Measurements from ENCODE around the gene TRERF1.

TRERF1 gene

DNA sequence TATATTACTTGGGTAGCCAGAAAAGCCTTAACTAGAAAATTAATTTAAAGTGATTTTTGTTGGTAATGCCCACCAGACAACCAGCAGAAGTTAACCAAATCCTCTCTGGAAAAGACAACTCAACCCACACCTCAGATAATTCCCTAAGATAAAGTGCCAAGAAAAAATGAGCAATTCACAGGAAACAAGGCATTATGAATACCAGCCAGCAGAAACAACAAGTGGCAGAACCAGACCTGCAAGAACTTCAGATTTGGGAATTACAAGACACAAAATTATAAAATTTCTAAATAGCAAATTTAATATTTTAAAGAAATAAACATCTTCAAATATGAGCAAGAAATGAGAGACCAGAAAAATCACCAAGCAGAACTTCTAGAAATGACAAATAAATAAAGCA is 154.1 kb downstream of the TRERF1 start:
- DNase-seq: no peak

- DNase-seq: no peak
These were observed 155.1 kb downstream of the TRERF1 start for GRCh38 chr6:42296614-42297013.

GRCh38 chr6:42295677-42296076 is 156.0 kb downstream of the TRERF1 start:
- no peak for DNase-seq

GRCh38 chr6:42295181-42295580 is 156.5 kb downstream of the TRERF1 start:
- DNase-seq: no peak

- no peak for DNase-seq
These were observed 157.0 kb downstream of the TRERF1 start for GRCh38 chr6:42294759-42295158.

DNA sequence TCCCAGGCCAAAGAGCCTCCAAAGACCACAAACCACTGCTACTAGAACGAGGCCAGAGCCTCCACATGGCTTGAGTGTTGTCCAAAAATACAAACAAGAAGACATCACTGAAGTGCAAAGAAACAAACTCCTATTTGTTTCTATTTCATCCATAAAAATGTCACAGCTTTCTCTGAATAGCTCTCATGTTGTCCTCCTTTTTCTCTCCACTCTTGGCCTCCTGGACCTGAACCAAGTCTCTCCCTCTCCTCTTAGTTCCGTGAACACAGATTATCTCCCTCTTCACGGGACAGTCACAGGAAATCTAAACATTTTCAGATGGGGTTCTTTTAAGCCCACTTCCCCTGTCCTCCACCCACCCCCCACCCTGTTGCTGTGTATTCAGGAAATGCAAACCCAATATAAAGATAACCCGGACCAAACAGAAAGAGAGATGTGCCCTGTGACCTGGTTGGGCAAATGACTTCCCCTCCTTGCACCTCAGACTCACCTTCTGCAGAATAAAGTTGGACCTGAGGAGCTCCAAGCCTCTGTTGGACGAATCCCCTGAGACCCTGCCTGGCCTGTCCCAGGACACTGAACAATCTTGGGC is 158.2 kb downstream of the TRERF1 start:
- no peak for DNase-seq

DNA sequence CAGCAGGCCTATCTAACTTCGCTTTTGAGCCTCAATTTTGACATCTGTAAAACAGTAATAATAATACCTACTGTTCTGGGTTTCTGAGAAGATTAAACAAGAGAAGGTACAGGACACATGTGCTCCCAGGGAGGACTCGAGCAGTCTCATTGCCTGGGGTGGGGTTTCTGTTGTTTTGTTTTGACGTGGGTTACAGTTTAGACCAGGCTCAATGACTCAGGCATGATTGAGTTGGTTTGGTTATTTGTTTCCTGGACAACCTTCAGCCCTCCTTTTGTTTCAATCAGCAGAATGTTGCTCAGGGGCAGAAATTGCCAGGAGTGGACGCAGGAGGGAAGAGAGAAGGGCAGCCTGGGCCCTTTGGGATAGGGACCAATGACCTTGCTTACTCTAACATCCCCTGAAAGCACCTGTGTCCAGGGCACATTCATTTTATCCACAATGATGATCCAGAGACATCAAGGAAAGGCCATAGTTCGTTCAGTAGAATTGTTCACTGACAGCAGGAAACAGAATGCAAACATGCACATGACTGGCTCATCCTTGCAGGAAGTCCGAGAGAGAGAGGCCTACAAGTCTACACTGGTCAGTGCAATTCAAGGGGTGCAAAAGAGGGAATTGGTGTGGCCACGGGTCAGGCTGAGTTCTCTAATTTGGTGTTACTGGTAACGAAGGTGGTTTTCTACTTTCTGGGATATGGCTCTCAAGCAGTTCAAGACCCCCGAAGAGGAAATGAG is 159.6 kb downstream of the TRERF1 start:
- DNase-seq: no peak

GRCh38 chr6:42287756-42288155 is 164.0 kb downstream of the TRERF1 start:
- no peak for DNase-seq

- DNase-seq: no peak
These were observed 170.2 kb downstream of the TRERF1 start for GRCh38 chr6:42281570-42281969.

DNA sequence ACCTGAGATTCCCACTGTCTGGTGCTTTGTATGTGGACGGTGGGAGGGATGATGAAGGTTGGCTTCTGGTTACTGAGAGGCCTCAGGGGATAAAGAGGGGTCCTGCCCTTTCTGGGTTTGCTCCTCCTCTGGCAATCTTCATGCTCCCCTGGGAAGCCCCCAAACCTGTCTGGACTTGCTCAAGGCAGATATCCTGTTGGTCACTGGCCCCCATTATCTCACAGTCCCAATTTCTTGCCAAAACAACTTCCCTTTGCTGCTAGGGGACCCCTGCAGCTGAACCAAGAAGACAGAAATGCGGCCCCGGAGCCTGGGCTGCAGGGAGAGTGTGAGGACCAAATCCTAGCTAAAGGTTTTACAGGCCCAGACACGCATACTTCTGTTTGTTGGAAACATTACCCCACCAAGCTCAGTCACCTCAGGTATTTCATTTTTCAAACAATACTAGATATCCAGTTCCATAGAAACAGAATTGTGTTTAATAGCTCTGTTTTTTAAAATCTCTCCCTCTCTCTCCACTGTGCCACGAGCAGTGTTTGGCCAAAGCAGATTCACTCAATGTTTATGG is 170.7 kb downstream of the TRERF1 start:
- DNase-seq: no peak

DNA sequence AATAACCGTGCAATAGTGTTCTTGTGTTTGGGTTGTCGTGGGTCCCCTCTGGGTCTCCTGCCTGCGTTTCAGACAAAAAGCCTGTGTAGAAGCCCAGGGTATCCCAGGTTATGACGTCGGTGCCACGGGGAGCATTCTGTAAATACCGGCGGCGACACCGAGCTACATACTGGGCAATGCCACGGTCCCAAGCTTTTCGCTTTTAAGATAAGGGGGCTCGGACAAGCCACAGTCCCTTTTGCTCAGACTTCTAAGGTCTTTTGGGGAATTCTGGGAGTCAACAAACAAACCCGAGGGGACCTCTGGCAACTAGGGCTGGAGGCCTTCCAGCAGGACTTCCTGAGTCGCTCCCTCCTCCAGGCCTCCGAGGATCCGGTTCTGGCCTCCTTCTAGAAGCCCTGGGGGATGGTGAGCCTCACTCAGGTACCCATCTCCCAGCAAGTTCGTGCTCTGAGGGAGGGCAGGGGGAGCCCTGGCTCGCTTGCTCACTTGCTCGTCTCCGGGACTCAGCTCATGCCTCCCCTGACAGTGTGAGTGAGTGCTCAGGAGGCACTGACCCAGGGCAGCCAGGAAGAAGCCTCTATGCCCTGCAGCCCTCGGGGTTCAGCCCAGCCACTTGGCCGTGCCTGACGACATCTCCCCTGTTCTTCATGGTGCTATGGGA is 171.6 kb downstream of the TRERF1 start:
- DNase-seq: no peak

- no peak for DNase-seq
These were observed 172.5 kb downstream of the TRERF1 start for GRCh38 chr6:42279144-42279781.

GRCh38 chr6:42278131-42278853 is 173.4 kb downstream of the TRERF1 start:
- no peak for DNase-seq

DNA sequence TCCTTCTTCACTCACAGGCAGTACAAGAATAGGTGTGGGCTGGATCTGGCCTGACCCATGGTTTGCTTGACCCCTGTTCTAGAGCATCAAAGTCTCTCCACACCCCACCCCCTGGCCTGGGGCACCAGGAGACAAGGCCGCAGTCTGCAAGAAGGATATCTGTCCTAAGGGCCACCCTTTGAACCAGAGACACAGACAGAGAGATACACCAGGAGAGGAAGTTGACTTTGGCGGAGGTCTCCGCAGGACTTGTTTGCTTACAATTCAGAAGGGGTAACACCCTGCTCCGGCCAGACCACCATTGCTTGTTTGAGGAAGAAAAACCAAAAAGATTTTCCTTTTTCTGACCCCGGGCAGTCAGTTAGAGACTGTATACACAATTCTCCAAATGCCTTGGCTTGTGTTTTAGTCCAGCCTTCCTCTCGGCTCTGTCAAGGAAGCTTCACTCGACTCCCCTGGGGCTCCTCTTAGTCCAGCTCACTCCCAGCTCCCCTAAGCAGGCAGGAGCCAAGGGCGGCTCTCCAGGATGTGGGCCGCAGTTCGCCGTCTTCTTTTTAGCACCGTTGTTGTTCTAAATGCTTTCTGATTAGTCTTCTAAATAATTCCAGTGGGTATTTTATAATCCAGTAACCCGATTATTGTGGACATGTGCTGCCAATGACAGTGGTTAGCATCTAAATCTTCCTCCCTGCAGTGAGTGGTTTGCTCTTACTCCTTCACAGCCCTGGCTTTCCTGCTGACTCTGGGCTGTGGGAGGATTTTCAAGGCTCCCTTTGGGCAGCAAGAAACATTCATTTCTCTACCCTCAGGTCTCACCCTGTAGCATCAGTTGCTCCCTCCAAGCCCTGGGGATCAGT is 175.5 kb downstream of the TRERF1 start:
- DNase-seq: no peak

- no peak for DNase-seq
These were observed 176.2 kb downstream of the TRERF1 start for GRCh38 chr6:42275376-42276033.

- DNase-seq: no peak
These were observed 176.8 kb downstream of the TRERF1 start for GRCh38 chr6:42274898-42275297.

DNA sequence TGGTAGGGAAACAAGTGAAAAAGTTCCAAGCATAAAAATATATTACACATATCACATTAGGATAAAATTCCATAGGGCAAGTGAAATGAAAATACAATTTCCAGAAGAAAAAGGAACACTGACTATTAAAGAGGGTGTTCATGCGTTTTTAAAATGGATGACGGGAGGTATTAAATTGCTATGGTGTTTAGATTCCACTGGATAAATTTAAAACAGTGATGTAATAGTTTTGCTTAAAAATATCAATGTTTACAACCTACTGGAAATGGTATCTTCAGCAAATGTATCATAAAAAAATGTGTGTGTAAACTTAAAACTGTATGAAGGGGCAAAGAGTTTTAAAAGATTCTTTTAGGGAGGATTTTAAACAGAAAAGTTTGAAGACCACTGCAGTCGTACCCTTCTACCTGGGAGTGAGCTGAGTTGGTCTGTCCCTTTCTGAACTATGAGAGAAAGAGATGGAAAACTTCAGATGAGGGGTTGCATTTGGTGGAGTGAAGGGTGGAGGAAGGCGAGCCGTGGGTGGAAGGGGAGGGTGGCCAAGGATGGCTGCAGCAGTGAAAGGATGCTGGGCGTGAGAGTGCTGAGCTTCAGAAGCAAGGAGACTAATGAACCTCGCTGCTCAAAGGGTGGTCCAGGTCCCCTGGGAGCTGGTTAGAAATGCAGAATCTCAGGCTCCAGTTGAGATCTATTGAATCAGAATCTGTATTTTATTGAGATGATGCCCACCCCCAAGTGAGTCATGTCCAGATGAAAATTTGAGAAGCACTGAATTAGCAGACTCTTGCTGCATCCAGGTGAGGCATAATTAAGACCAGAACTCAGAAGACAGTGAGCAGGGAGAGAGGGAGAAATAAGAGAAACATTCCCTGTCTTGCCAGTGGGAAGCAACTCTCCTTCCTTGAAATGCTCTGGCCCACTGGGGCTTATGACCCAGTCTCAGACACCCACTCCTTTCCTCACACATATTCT is 179.6 kb downstream of the TRERF1 start:
- DNase-seq: no peak

GRCh38 chr6:42269974-42270510 is 181.7 kb downstream of the TRERF1 start:
- DNase-seq: no peak

DNA sequence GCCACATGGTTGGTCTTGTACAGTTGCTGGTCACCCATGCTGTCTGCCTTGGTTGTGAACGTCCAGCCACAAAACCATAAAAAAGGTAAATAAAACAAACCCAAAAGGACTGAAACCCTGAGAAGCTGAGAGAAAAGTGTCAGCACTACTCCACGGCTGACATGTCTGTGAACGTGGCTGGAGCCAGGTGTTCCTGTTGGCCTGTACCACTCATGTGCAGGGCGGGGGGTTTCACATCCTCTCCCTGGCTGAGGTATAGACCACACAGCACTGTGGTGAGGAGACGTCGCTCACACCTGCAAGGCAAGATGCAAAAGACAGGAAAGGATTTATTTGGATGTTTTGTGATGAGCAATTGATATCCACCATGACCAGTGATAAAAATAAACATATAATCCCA is 182.2 kb downstream of the TRERF1 start:
- no peak for DNase-seq

DNA sequence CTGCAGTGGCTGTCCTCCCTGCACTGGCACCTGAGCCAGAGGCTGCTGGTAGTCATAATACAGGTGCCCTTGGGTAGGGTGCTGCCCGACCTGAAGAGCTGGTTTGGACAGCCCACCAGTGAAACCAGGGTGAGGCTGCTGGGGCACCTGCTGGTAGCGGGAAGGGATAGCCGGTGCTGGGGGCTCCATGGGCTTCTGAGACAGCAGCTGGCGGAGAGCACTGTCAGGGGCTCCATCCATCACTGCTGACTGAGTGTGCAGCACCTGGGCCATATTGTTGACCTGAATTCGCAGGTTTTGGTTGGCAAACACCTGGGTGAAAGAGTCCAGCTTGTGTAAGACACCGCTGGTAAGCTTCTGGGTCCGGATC is 182.9 kb downstream of the TRERF1 start:
- DNase-seq: no peak

All from midbrain (tissue), 1 donor.